HepG2 (cell line): ENCODE results near the gene DIPK1C. TPM values are rescaled to one million over a fixed set of nuclear protein-coding genes. Genes with fewer than 3 reads are reported as not detected.
A peak's percentile ranks its signal among the peaks of the same experiment; 100 is the strongest.

Source experiments
- ATAC-seq: fragments of 200-7000 bp; cut with Tn5 transposase; 3 replicates; pipeline ENCODE4 v1.9.1; 2020; ENCODE audit warnings: mild to moderate bottlenecking, moderate library complexity
- BruUV-seq: library from RNA; stranded (reverse); fragments of 400-500 nt; replicated peaks from 2 replicates; lab custom pipeline; 2021; lab: Mats Ljungman, UMichigan
- CTCF ChIA-PET: fragments of 300-600 bp; formaldehyde crosslinking; extraction: SDS; loops from one replicate; lab custom pipeline; 2021; ENCODE audit warnings: low total read pairs, inconsistent platforms, low intra/inter-chr PET ratio; lab: Yijun Ruan, JAX
- POLR2A ChIA-PET: fragments of 350-600 bp; sonication (Branson Sonifier 250); formaldehyde crosslinking; loops from one replicate; lab custom pipeline; 2020; ENCODE audit warnings: antibody characterized with exemption, inconsistent platforms; lab: Yijun Ruan, JAX
- DNase-seq: peaks from one replicate; pipeline ENCODE4 v3.0.0-alpha.2; 2015; ENCODE audit warnings: low spot score
- FAIRE-seq: peaks from 3 replicates; lab custom pipeline; 2011; peaks lifted over from hg19 to GRCh38; lab: Jason Lieb, UNC
- H2AFZ ChIP-seq: one replicate; pipeline ENCODE4 v1.6.1; 2011; ENCODE audit warnings: low read length, inconsistent platforms
- H3K27ac ChIP-seq: fragments of 300-600 bp; 3 replicates; pipeline ENCODE4 v1.8.0; 2011; ENCODE audit warnings: mixed run types, mild to moderate bottlenecking, mixed read lengths, low read length, inconsistent platforms; ENCODE audit not compliant: insufficient read depth; ENCODE audit errors: extremely low read length
- H3K27me3 ChIP-seq, 2 experiments: fragments of 200-600 bp in 1 of 2; 2 replicates in 1 of 2; 3 replicates in 1 of 2; pipeline versions ENCODE4 v1.6.0 to v1.8.0; 2011; ENCODE audit warnings: low read length in 2 of 2, mild to moderate bottlenecking in 2 of 2, moderate library complexity in 2 of 2, inconsistent platforms in 1 of 2; ENCODE audit not compliant: insufficient read depth in 2 of 2, control insufficient read depth in 1 of 2
- H3K36me3 ChIP-seq, 2 experiments: fragments of 200-600 bp in 1 of 2; replicated peaks in 1 of 2; 2 replicates in 1 of 2; 3 replicates in 1 of 2; pipeline versions ENCODE4 v1.5.1 to v1.8.0; 2011; ENCODE audit warnings: low read length in 2 of 2, inconsistent platforms in 1 of 2; ENCODE audit not compliant: insufficient read depth in 2 of 2, control insufficient read depth in 1 of 2
- H3K4me1 ChIP-seq: 2 replicates; pipeline ENCODE4 v1.5.1; 2012; ENCODE audit warnings: low read length, inconsistent platforms; ENCODE audit not compliant: insufficient read depth
- H3K4me2 ChIP-seq: 2 replicates; pipeline ENCODE4 v1.6.0; 2011; ENCODE audit warnings: low read depth, low read length, inconsistent platforms
- H3K4me3 ChIP-seq, 3 experiments: fragments of 200-600 bp in 1 of 3; sonication (generic), shearing (Covaris generic) in 1 of 3; replicated peaks in 1 of 3; 2 replicates each; pipeline ENCODE4 v1.5.1; 2011 to 2016; ENCODE audit warnings: low read length in 3 of 3, inconsistent platforms in 2 of 3, low read depth in 2 of 3, mild to moderate bottlenecking in 2 of 3, control low read depth in 1 of 3, mixed read lengths in 1 of 3; ENCODE audit not compliant: insufficient read depth in 1 of 3
- H3K79me2 ChIP-seq: one replicate; pipeline ENCODE4 v1.6.1; 2011; ENCODE audit warnings: low read length, inconsistent platforms; ENCODE audit not compliant: insufficient read depth
- H3K9ac ChIP-seq: 2 replicates; pipeline ENCODE4 v1.6.0; 2011; ENCODE audit warnings: mild to moderate bottlenecking, low read depth, low read length, inconsistent platforms; ENCODE audit not compliant: insufficient read depth
- H3K9me3 ChIP-seq: 2 replicates; pipeline ENCODE4 v1.5.1; 2012; ENCODE audit warnings: mild to moderate bottlenecking, low read length
- H4K20me1 ChIP-seq: 2 replicates; pipeline ENCODE4 v1.6.0; 2011; ENCODE audit warnings: inconsistent platforms, mild to moderate bottlenecking, low read length, moderate library complexity; ENCODE audit not compliant: insufficient read depth
- ADNP ChIP-seq: sonication (generic); formaldehyde crosslinking; IDR thresholded peaks from 2 replicates; pipeline ENCODE4 v1.4.0; 2020; ENCODE audit warnings: missing genetic modification reagents
- ARID5B ChIP-seq: IDR thresholded peaks from 2 replicates; pipeline ENCODE4 v1.4.0; 2020; ENCODE audit warnings: mild to moderate bottlenecking, missing genetic modification reagents
- CSRNP1 ChIP-seq: sonication (generic); formaldehyde crosslinking; IDR thresholded peaks from 2 replicates; pipeline ENCODE4 v1.8.1; 2023; ENCODE audit warnings: mild to moderate bottlenecking, missing genetic modification reagents
- HDAC2 ChIP-seq: sonication (generic); formaldehyde crosslinking; IDR thresholded peaks from 2 replicates; pipeline ENCODE4 v1.4.0; 2020; ENCODE audit warnings: missing genetic modification reagents
- KLF15 ChIP-seq: sonication (generic); formaldehyde crosslinking; IDR thresholded peaks from 2 replicates; pipeline ENCODE4 v1.8.1; 2023; ENCODE audit warnings: borderline replicate concordance, mild to moderate bottlenecking, inconsistent platforms, missing genetic modification reagents, mixed read lengths
- NFE2 ChIP-seq: sonication (generic); formaldehyde crosslinking; IDR thresholded peaks from 2 replicates; pipeline ENCODE4 v1.4.0; 2020; ENCODE audit warnings: missing genetic modification reagents
- REL ChIP-seq: sonication (generic); formaldehyde crosslinking; conservative IDR thresholded peaks from 2 replicates; pipeline ENCODE4 v1.8.0; 2022; ENCODE audit warnings: mild to moderate bottlenecking, missing genetic modification reagents, moderate library complexity
- SRSF9 ChIP-seq: fragments of 200-400 bp; formaldehyde crosslinking; IDR thresholded peaks from 2 replicates; pipeline ENCODE4 v1.6.1; 2018; ENCODE audit warnings: borderline replicate concordance, mild to moderate bottlenecking, low read depth, low read length; ENCODE audit not compliant: insufficient read depth, poor library complexity, severe bottlenecking
- ZBTB1 ChIP-seq: sonication (generic); formaldehyde crosslinking; IDR thresholded peaks from 2 replicates; pipeline ENCODE4 v1.4.0; 2020; ENCODE audit warnings: missing genetic modification reagents, borderline replicate concordance
- ZNF567 ChIP-seq: sonication (generic); formaldehyde crosslinking; IDR thresholded peaks from 2 replicates; pipeline ENCODE4 v1.8.1; 2023; ENCODE audit warnings: mild to moderate bottlenecking, missing genetic modification reagents, borderline replicate concordance
- WGBS: methylation state at CpG from one replicate; pipeline ENCODE4 v1.1.6; 2017; ENCODE audit warnings: low lambda C conversion rate; 5-methylcytosine and 5-hydroxymethylcytosine counted together
- in situ Hi-C: cut with HindIII; loops from 2 replicates; pipeline ENCODE4 v1.10.0; 2017; ENCODE audit warnings: low pct_unique_long_range_greater_than_20kb; ENCODE audit not compliant: extremely low pct_ligation_motif_present
- intact Hi-C: fragments of 100-400 bp; cut with micrococcal nuclease; formaldehyde crosslinking; loops from one replicate; pipeline ENCODE4 v1.10.0; 2022; ENCODE audit not compliant: unreplicated experiment
- polyA plus RNA-seq, 8 experiments: library from polyadenylated mRNA; depleted of rRNA in 3 of 8; stranded (reverse) in 7 of 8; unstranded in 1 of 8; fragments of >200 nt; fragmentation: Illumina TruSeq in 4 of 8; extraction: Trizol in 4 of 8; gene quantifications; 2 replicates each; pipeline versions ENCODE4 v1.2.1 to v1.2.3, GENCODE V29; 2011 to 2016; ENCODE audit warnings: low read depth in 4 of 8, missing spikeins in 1 of 8, mixed read lengths in 1 of 8; ENCODE audit not compliant: insufficient read depth in 1 of 8
- total RNA-seq, 5 experiments: library from RNA; depleted of rRNA; stranded (reverse); fragments of >200 nt; fragmentation: Illumina TruSeq; extraction: Trizol; gene quantifications; 2 replicates each; pipeline ENCODE4 v1.2.3, GENCODE V29; 2016; ENCODE audit warnings: low read depth in 1 of 5
- TF ChIP-seq, protein P1 (sequence below): sonication (generic); formaldehyde crosslinking; IDR thresholded peaks from 2 replicates; pipeline ENCODE4 v1.5.1; 2020; ENCODE audit warnings: mild to moderate bottlenecking, missing genetic modification reagents

Gene DIPK1C
- total and polyA plus RNA-seq, 2 of the 13 experiments (the other 11 are each of a cell fraction or from before 2014, with no cell fraction given): 1.8 TPM; not detected in 1

DNA sequence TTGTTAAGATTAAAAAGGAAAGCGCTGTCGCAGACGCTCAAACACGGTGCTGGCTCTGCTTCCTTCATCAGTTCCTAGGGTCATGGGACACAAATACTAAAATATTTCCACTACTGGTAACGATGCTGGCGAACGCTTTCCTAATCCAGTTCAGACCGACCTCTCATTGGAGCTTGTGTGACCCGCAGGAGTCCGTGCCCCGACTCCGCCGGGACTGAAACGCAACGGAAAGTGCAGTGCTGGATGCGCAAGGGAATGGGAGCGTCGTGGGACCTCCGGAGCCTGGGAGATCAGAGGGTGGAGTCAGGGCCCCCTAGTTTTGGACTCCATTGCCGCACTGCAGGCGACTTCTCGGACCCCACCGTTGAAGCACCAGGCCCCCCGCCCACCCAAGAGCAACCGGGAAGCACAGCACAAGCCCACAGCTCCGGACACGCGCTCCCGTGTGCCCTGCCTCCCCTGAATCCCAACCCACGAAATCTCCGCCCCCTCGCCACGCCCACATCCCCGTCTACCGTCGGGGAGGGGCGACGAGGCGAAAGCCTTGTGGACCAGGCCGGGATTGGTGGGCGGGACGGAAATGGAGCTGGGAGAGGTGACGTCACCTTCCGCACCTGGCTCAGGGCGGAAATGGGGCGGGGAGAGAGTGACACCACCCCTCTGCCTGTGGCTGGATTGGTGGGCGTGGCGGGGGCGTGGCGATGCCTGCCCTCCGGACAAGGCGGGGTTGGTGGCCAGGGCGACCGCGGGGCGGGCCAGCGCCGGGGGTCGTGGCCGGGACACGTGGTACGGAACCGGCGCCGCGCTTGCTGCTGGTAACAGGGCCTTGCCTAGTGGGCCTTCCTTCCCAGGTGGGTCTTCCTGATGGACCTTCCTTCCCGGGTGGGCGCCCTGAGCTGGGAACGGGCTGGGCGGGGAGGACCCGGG, 38.7 kb upstream of the DIPK1C start, which contains the start of gene CNDP2:
TSS of gene CNDP2 (plus strand) at position 783 of the 927 bp plus-strand sequence. CDS start 3,611 bp downstream, outside the sequence.
- ChIA-PET POLR2A (interaction anchor here (0.7 to 3.2 kb wide), 15 partner anchors 9 to 279 kb away, joined by 3 to 59 read pairs (median 4); no protein-coding TSS in a partner anchor), CTCF (no interaction called here)
- Histone ChIP-seq H4K20me1 (peaks cover 4% of the 10 kb centered on the region; the same call in 1 of the 2 replicates), H3K36me3 (peaks cover 0 to under 1% of the 10 kb centered on the region in 2 experiments; a peak in 4 of 5 replicates), H3K4me3 (peak within 1 kb of the TSS; percentile 89 to 90 (median 89)), H3K27ac (peak within 1 kb of the TSS; percentile 87), H2AFZ (peak within 1 kb of the TSS; percentile 34), H3K9me3 (peaks cover 11% of the 10 kb centered on the region), H3K27me3 (no peaks in the 10 kb centered on the region; a peak in 1 of 5 replicates), H3K4me2 (peak within 1 kb of the TSS; percentile 83), H3K79me2 (peaks cover 32% of the 10 kb centered on the region), H3K9ac (peak within 1 kb of the TSS; percentile 96), H3K4me1 (peaks cover 41% of the 10 kb centered on the region)
- peak; percentile 96 for DNase-seq
- intact Hi-C loops: loop anchor here (1.0 to 5.0 kb wide), 4 partner anchors 15 to 349 kb away; partner anchors contain the start of genes FBXO15, TIMM21 and ZNF407
- in situ Hi-C loops: loop anchor here (5.0 to 25.0 kb wide), 2 partner anchors 46 to 309 kb away; no protein-coding TSS in a partner anchor
- WGBS: 1% methylated on average over 22 of the region's 71 CpGs
- TSS peak; percentile 97 for BruUV-seq
- FAIRE-seq: peak; percentile 98
- peak; percentile 87 for ATAC-seq
- TF ChIP-seq SRSF9 (no peak), HDAC2 (CRISPR knock-in tag) (no peak; the same call in 1 of the 2 replicates), NFE2 (CRISPR knock-in tag) (no peak; the same call in 1 of the 2 replicates), ARID5B (CRISPR knock-in tag) (peak; percentile 46; the same call in 1 of the 2 replicates), CSRNP1 (0 out of 2 replicates have a peak, but pooled peaks have one; percentile 45), ZNF567 (CRISPR knock-in tag) (0 out of 2 replicates have a peak, but pooled peaks have one; percentile 40), REL (CRISPR knock-in tag) (no peak), ADNP (CRISPR knock-in tag) (no peak), KLF15 (0 out of 2 replicates have a peak, but pooled peaks have one; percentile 23), ZBTB1 (peak; percentile 73; the same call in 1 of the 2 replicates)
- TF ChIP-seq, protein P1, sequence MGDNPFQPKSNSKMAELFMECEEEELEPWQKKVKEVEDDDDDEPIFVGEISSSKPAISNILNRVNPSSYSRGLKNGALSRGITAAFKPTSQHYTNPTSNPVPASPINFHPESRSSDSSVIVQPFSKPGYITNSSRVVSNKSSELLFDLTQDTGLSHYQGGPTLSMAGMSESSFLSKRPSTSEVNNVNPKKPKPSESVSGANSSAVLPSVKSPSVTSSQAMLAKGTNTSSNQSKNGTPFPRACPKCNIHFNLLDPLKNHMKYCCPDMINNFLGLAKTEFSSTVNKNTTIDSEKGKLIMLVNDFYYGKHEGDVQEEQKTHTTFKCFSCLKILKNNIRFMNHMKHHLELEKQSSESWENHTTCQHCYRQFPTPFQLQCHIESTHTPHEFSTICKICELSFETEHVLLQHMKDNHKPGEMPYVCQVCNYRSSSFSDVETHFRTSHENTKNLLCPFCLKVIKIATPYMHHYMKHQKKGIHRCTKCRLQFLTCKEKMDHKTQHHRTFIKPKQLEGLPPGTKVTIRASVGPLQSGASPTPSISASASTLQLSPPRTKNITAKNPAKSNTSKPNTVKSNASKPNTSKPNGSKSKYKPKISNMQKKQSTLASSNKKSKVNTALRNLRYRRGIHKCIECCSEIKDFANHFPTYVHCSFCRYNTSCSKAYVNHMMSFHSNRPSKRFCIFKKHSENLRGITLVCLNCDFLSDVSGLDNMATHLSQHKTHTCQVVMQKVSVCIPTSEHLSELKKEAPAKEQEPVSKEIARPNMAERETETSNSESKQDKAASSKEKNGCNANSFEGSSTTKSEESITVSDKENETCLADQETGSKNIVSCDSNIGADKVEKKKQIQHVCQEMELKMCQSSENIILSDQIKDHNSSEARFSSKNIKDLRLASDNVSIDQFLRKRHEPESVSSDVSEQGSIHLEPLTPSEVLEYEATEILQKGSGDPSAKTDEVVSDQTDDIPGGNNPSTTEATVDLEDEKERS (CRISPR knock-in tag): no peak
